Neural progenitor cell (in vitro differentiated cells): ENCODE data around the gene ANO1. TPM values are rescaled to one million over a fixed set of nuclear protein-coding genes. Genes with fewer than 3 reads are reported as not detected.

ENCODE experiments used
- DNase-seq: peaks from one replicate; pipeline ENCODE4 v3.0.0-alpha.2; 2016; ENCODE audit warnings: low spot score
- H2AFZ ChIP-seq: fragments of 200-600 bp; sonication (generic); replicated peaks from 2 replicates; pipeline ENCODE4 v1.6.1; 2016; ENCODE audit warnings: antibody characterized with exemption
- H3F3A ChIP-seq: fragments of 200-600 bp; sonication (generic); 2 replicates; pipeline ENCODE4 v1.6.1; 2016; ENCODE audit warnings: antibody characterized with exemption, low read depth
- H3K27ac ChIP-seq: fragments of 200-600 bp; sonication (generic); 2 replicates; pipeline ENCODE4 v1.5.1; 2016; ENCODE audit warnings: mild to moderate bottlenecking
- H3K27me3 ChIP-seq: fragments of 200-600 bp; sonication (generic); 2 replicates; pipeline ENCODE4 v1.6.1; 2016; ENCODE audit warnings: mild to moderate bottlenecking, moderate library complexity
- H3K36me3 ChIP-seq: fragments of 200-600 bp; sonication (generic); 2 replicates; pipeline ENCODE4 v1.5.1; 2016
- H3K4me1 ChIP-seq: fragments of 200-600 bp; sonication (generic); 2 replicates; pipeline ENCODE4 v1.6.1; 2016; ENCODE audit warnings: mixed run types
- H3K4me2 ChIP-seq: fragments of 200-600 bp; sonication (generic); 2 replicates; pipeline ENCODE4 v1.6.1; 2016
- H3K4me3 ChIP-seq: fragments of 200-600 bp; sonication (generic); 2 replicates; pipeline ENCODE4 v1.5.1; 2016
- H3K79me2 ChIP-seq: fragments of 200-600 bp; sonication (generic); 2 replicates; pipeline ENCODE4 v1.6.1; 2016; ENCODE audit warnings: low read depth
- H3K9ac ChIP-seq: fragments of 200-600 bp; sonication (generic); 2 replicates; pipeline ENCODE4 v1.6.1; 2016
- H3K9me3 ChIP-seq: fragments of 200-600 bp; sonication (generic); 2 replicates; pipeline ENCODE4 v1.5.1; 2016; ENCODE audit warnings: low read depth
- H4K20me1 ChIP-seq: fragments of 200-600 bp; sonication (generic); 2 replicates; pipeline ENCODE4 v1.6.1; 2016; ENCODE audit warnings: low read depth
- H3K27ac Mint-ChIP-seq: 3 replicates; pipeline ENCODE4 v1.8.0; 2021; ENCODE audit warnings: mixed read lengths
- H3K27me3 Mint-ChIP-seq: 2 replicates; pipeline ENCODE4 v1.8.0; 2022; ENCODE audit warnings: low read depth, mild to moderate bottlenecking, inconsistent platforms, moderate library complexity, mixed read lengths; ENCODE audit not compliant: insufficient read depth
- H3K36me3 Mint-ChIP-seq: 3 replicates; pipeline ENCODE4 v1.8.0; 2021; ENCODE audit warnings: mixed read lengths
- H3K4me1 Mint-ChIP-seq: 3 replicates; pipeline ENCODE4 v1.8.0; 2021; ENCODE audit warnings: mixed read lengths
- H3K4me3 Mint-ChIP-seq: 3 replicates; pipeline ENCODE4 v1.8.0; 2021; ENCODE audit warnings: mild to moderate bottlenecking, moderate library complexity, mixed read lengths
- H3K9me3 Mint-ChIP-seq: 3 replicates; pipeline ENCODE4 v1.8.0; 2020; ENCODE audit warnings: mixed read lengths
- CTCF ChIP-seq: fragments of 200-600 bp; sonication (generic); IDR thresholded peaks from 2 replicates; pipeline ENCODE4 v1.5.1; 2017; ENCODE audit warnings: antibody characterized with exemption, mild to moderate bottlenecking
- EZH2 ChIP-seq: fragments of 200-600 bp; sonication (generic); IDR thresholded peaks from 2 replicates; pipeline ENCODE4 v1.6.1; 2017; ENCODE audit warnings: antibody characterized with exemption, mild to moderate bottlenecking, moderate library complexity
- EZH2phosphoT487 ChIP-seq: fragments of 200-600 bp; sonication (generic); IDR thresholded peaks from 2 replicates; pipeline ENCODE4 v1.6.1; 2017; ENCODE audit warnings: antibody characterized with exemption
- total RNA-seq: library from RNA; depleted of rRNA; stranded (reverse); fragments of >200 nt; gene quantifications from 2 replicates; pipeline ENCODE4 v1.2.3, GENCODE V29; 2015; ENCODE audit warnings: low replicate concordance

The ANO1 gene
- total RNA-seq, 1 donor from 2014 or later = not detected

GRCh38 chr11:70112017-70112434 lies 33.9 kb downstream of the ANO1 start:
- no peaks in the 10 kb centered on the region for H3K9me3 Mint-ChIP-seq
- Histone ChIP-seq H3K4me1 (peaks cover 31% of the 10 kb centered on the region), H3K27ac (no peak overlapping the region), H3K27me3 (no peaks in the 10 kb centered on the region), H3K36me3 (no peaks in the 10 kb centered on the region), H3K4me3 (no peak overlapping the region), H3K4me2 (no peak overlapping the region), H2AFZ (no peak overlapping the region), H3F3A (peaks cover 13% of the 10 kb centered on the region), H3K9me3 (no peaks in the 10 kb centered on the region), H3K79me2 (no peaks in the 10 kb centered on the region), H3K9ac (no peak overlapping the region), H4K20me1 (peaks cover 12% of the 10 kb centered on the region)
- peak overlapping the region; percentile 64 for H3K4me3 Mint-ChIP-seq
- no peak for DNase-seq
- peaks cover 46% of the 10 kb centered on the region for H3K4me1 Mint-ChIP-seq
- H3K27ac Mint-ChIP-seq = peak overlapping the region; percentile 94
- H3K36me3 Mint-ChIP-seq = no peaks in the 10 kb centered on the region
- TF ChIP-seq EZH2phosphoT487 = no peak
- TF ChIP-seq CTCF = no peak
- TF ChIP-seq EZH2 = no peak
- peaks cover 18% of the 10 kb centered on the region for H3K27me3 Mint-ChIP-seq

- H2AFZ ChIP-seq = no peak overlapping the region
- DNase-seq = no peak
- no peaks in the 10 kb centered on the region for H3K9me3 ChIP-seq
- H3K27ac ChIP-seq = no peak overlapping the region
- H3K4me1 ChIP-seq = peaks cover 21% of the 10 kb centered on the region
- no peak overlapping the region for H3K4me2 ChIP-seq
- H3K4me3 Mint-ChIP-seq = no peak overlapping the region
- peaks cover 21% of the 10 kb centered on the region for H3K27me3 Mint-ChIP-seq
- H3K79me2 ChIP-seq = no peaks in the 10 kb centered on the region
- no peak overlapping the region for H3K9ac ChIP-seq
- H3F3A ChIP-seq = peaks cover 13% of the 10 kb centered on the region
- H3K27me3 ChIP-seq = no peaks in the 10 kb centered on the region
- no peak overlapping the region for H3K4me3 ChIP-seq
- TF ChIP-seq CTCF = no peak
- TF ChIP-seq EZH2 = no peak
- no peak for TF ChIP-seq EZH2phosphoT487
- peak overlapping the region; percentile 46 for H3K27ac Mint-ChIP-seq
- H4K20me1 ChIP-seq = peaks cover 12% of the 10 kb centered on the region
- peaks cover 34% of the 10 kb centered on the region for H3K4me1 Mint-ChIP-seq
- peaks cover 5% of the 10 kb centered on the region for H3K9me3 Mint-ChIP-seq
- no peaks in the 10 kb centered on the region for H3K36me3 ChIP-seq
- H3K36me3 Mint-ChIP-seq = no peaks in the 10 kb centered on the region
Observed at GRCh38 chr11:70113801-70114200, 35.7 kb downstream of the ANO1 start.

GRCh38 chr11:70115778-70116177 lies 37.7 kb downstream of the ANO1 start:
- H3K27me3 Mint-ChIP-seq = peaks cover 30% of the 10 kb centered on the region
- H3K9me3 ChIP-seq = no peaks in the 10 kb centered on the region
- no peak overlapping the region for H3K27ac ChIP-seq
- H2AFZ ChIP-seq = no peak overlapping the region
- H3K9ac ChIP-seq = no peak overlapping the region
- H3K36me3 Mint-ChIP-seq = no peaks in the 10 kb centered on the region
- peaks cover 11% of the 10 kb centered on the region for H3K9me3 Mint-ChIP-seq
- no peaks in the 10 kb centered on the region for H3K36me3 ChIP-seq
- H3F3A ChIP-seq = peaks cover 7% of the 10 kb centered on the region
- TF ChIP-seq CTCF (no peak), EZH2 (no peak), EZH2phosphoT487 (no peak)
- no peak overlapping the region for H3K4me2 ChIP-seq
- no peaks in the 10 kb centered on the region for H3K79me2 ChIP-seq
- no peaks in the 10 kb centered on the region for H3K27me3 ChIP-seq
- H3K27ac Mint-ChIP-seq = no peak overlapping the region
- no peak overlapping the region for H3K4me3 Mint-ChIP-seq
- H3K4me1 Mint-ChIP-seq = peaks cover 17% of the 10 kb centered on the region
- peaks cover 9% of the 10 kb centered on the region for H4K20me1 ChIP-seq
- peaks cover 13% of the 10 kb centered on the region for H3K4me1 ChIP-seq
- H3K4me3 ChIP-seq = no peak overlapping the region
- no peak for DNase-seq
